Colonic mucosa (tissue), 4 donors: ENCODE measurements around the gene UBAC2. TPM values are rescaled to one million over a fixed set of nuclear protein-coding genes. Genes with fewer than 3 reads are reported as not detected.

Experiments used
- DNase-seq: peaks from one replicate; pipeline ENCODE4 v3.0.0-alpha.2; 2020
- H3K27ac ChIP-seq: fragments of 200-600 bp; one replicate; pipeline ENCODE4 v1.8.0; 2021
- H3K27me3 ChIP-seq: fragments of 200-600 bp; one replicate; pipeline ENCODE4 v1.8.0; 2021
- H3K36me3 ChIP-seq: fragments of 200-600 bp; one replicate; pipeline ENCODE4 v1.8.0; 2021
- H3K4me1 ChIP-seq: fragments of 200-600 bp; one replicate; pipeline ENCODE4 v1.8.0; 2021; ENCODE audit warnings: mild to moderate bottlenecking
- H3K4me3 ChIP-seq: fragments of 200-600 bp; one replicate; pipeline ENCODE4 v1.8.0; 2021
- H3K9ac ChIP-seq, 2 donors: one replicate each; pipeline ENCODE4 v1.7.0; 2013; ENCODE audit warnings: control low read depth in 2 of 2, low read depth in 2 of 2, low read length in 2 of 2
- H3K9me3 ChIP-seq: fragments of 200-600 bp; one replicate; pipeline ENCODE4 v1.8.0; 2021
- intact Hi-C: fragments of 100-400 bp; cut with DNase I; formaldehyde crosslinking; loops from one replicate; pipeline ENCODE4 v1.14.1; 2022
- total RNA-seq, 2 donors: library from RNA; stranded (reverse); fragmentation: NEBNext Ultra II Directional in 1 of 2; extraction: Animal tissue kit (Norgen Biotek cat#: 25700) in 1 of 2; gene quantifications; one replicate each; pipeline ENCODE4 v1.2.1, GENCODE V29; 2021
- TF ChIP-seq, protein P1 (sequence below): fragments of 200-600 bp; IDR thresholded peaks from one replicate; pipeline ENCODE4 v1.8.0; 2022; ENCODE audit warnings: antibody characterized with exemption, mild to moderate bottlenecking
- donor health status: healthy.
- donor health status: DM: no; HTN: no; CAD: no.
- donor health status: DM: no; HTN: no; CAD: no.

Gene UBAC2
- total RNA-seq, 2 donors from 2014 or later, result 67.6 to 88.4 TPM

DNA sequence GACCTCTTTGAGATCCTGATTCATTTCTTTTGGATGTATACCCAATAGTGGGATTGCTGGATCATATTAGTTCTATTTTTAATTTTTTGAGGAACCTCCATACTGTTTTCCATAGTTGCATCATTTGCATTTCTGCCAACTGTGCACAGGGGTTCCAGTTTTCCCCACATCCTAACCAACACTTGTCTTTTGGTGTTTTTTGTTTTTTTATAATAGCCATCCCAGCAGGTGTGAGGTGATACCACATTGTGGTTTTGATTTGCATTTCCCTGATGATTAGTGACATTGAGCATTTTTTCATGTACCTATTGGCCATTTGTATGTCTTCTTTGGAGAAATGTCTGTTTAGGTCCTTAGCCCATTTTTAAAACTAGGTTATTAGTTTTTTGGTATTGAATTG lies 125.4 kb downstream of the UBAC2 start:
- TF ChIP-seq, protein P1, sequence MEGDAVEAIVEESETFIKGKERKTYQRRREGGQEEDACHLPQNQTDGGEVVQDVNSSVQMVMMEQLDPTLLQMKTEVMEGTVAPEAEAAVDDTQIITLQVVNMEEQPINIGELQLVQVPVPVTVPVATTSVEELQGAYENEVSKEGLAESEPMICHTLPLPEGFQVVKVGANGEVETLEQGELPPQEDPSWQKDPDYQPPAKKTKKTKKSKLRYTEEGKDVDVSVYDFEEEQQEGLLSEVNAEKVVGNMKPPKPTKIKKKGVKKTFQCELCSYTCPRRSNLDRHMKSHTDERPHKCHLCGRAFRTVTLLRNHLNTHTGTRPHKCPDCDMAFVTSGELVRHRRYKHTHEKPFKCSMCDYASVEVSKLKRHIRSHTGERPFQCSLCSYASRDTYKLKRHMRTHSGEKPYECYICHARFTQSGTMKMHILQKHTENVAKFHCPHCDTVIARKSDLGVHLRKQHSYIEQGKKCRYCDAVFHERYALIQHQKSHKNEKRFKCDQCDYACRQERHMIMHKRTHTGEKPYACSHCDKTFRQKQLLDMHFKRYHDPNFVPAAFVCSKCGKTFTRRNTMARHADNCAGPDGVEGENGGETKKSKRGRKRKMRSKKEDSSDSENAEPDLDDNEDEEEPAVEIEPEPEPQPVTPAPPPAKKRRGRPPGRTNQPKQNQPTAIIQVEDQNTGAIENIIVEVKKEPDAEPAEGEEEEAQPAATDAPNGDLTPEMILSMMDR, result no peak
- intact Hi-C loops, result no loop called here
- no peaks in the 10 kb centered on the region for H3K27me3 ChIP-seq

DNA sequence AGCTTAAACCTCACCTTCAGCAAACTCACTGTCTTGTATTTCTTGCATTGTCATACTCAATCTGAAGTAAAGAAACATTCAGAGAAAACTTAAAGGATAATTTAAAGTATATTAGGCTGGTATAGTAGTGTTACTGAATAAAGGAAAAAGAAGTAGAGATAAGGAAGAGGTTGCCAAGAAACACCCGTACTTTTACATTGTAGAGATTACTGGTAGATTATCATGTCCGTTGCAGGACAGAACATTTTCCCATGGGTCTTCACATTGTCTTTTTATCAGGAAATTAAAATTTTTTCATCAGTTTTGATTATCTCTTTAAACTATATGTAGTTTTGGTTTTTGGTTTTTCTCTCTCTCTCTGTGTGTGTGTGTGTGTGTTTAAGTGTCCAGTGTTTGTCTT lies 126.5 kb downstream of the UBAC2 start:
- Histone ChIP-seq H3K9me3 (no peaks in the 10 kb centered on the region), H3K36me3 (no peaks in the 10 kb centered on the region), H3K4me1 (no peaks in the 10 kb centered on the region), H3K4me3 (no peak overlapping the region), H3K27ac (no peak overlapping the region), H3K27me3 (no peaks in the 10 kb centered on the region), H3K9ac (no peak overlapping the region)
- TF ChIP-seq, protein P1, result no peak
- DNase-seq, result no peak
- intact Hi-C loops, result no loop called here

More for the DNA sequence above, 125.4 kb downstream of the UBAC2 start:
- Histone ChIP-seq H3K36me3 (no peaks in the 10 kb centered on the region), H3K27ac (no peak overlapping the region), H3K4me3 (no peak overlapping the region), H3K9ac (no peak overlapping the region), H3K4me1 (no peaks in the 10 kb centered on the region), H3K9me3 (no peaks in the 10 kb centered on the region)
- no peak for DNase-seq

DNA sequence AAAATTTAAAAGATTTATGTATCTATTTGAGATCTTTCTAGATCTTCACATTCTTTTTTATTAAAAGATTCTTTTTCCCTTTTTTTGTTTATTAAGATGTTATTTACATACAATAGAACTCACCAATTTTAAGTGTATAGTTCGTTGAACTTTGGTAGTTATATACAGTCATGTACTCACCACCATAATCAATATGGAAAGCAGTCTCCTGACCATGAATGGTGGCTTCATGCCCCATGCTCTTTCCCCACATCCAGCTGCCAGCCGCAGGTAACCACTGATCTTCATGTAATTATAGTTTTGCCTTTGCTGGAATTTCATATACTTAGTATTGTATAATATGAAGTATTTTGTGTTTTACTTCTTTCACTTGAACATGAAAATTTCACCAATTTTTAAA lies 127.1 kb downstream of the UBAC2 start:
- no peaks in the 10 kb centered on the region for H3K4me1 ChIP-seq
- no peak overlapping the region for H3K27ac ChIP-seq
- no peak for DNase-seq
- H3K4me3 ChIP-seq, result no peak overlapping the region
- H3K27me3 ChIP-seq, result no peaks in the 10 kb centered on the region
- no peaks in the 10 kb centered on the region for H3K36me3 ChIP-seq
- no peak overlapping the region for H3K9ac ChIP-seq
- TF ChIP-seq, protein P1, result no peak
- intact Hi-C loops, result no loop called here
- H3K9me3 ChIP-seq, result no peaks in the 10 kb centered on the region

DNA sequence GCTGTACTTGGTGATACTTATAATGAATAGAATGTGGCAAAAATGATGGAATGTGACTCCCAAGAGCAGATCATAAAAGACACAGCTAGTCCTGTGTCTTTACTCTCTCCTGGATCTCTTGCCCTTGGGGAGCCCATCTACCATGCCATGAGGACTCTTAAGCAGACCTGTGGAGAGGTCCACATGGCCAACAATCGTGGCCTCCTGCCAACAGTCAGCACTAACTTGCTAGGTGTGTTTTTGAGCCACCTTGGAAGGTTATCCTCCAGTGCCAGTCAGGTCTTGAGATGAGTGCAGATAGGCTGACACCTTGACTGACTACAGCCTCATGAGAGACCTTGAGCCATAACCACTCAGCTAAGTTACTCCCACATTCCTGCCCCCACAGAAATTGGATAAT lies 128.8 kb downstream of the UBAC2 start:
- H3K36me3 ChIP-seq, result no peaks in the 10 kb centered on the region
- no peaks in the 10 kb centered on the region for H3K27me3 ChIP-seq
- H3K9me3 ChIP-seq, result no peaks in the 10 kb centered on the region
- no peaks in the 10 kb centered on the region for H3K4me1 ChIP-seq
- no peak overlapping the region for H3K27ac ChIP-seq
- DNase-seq, result no peak
- no peak overlapping the region for H3K9ac ChIP-seq
- no peak overlapping the region for H3K4me3 ChIP-seq
- TF ChIP-seq, protein P1, result no peak
- intact Hi-C loops, result no loop called here

DNA sequence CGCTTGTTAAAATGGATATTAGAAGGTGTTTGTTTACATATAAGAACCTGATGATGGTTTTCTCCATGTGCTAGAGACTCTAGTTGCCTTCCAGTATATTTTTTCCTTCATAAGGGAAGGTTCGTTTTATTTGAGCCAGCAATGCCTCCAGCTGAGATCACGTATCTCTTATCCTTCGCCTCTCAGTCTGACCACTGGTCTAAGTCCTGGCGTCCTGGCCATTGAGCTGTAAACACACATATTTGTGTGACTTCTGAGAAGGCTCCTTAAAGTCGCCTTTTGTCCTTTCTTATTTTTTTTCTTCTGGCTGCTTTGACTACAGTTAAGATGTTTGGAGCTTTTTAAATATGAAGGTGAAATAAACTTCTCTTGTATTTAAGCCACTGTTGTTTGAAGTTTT lies 130.3 kb downstream of the UBAC2 start:
- H3K27ac ChIP-seq, result no peak overlapping the region
- intact Hi-C loops, result no loop called here
- H3K27me3 ChIP-seq, result no peaks in the 10 kb centered on the region
- no peak overlapping the region for H3K9ac ChIP-seq
- H3K4me3 ChIP-seq, result no peak overlapping the region
- H3K36me3 ChIP-seq, result no peaks in the 10 kb centered on the region
- no peaks in the 10 kb centered on the region for H3K4me1 ChIP-seq
- TF ChIP-seq, protein P1, result no peak
- H3K9me3 ChIP-seq, result no peaks in the 10 kb centered on the region
- no peak for DNase-seq

DNA sequence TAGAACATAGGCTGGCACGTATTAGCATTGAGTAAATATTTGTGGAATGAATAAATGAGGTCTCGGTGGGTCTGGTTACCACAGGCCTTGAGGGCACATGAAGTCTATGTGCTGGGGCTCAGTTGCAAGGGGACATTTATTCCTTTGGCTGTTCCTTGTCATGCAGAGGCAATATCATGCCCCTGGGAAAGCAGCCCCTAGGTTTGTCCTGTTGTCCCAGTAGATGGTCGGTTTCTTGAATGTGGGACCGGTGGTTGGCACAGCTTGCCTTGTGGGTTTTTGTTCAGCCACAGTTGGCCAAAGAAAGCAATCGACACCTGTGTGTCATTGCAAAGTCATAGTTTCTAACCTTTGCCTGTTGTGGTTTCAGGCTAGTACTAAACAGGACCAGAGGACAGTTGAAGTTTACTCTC lies 131.2 kb downstream of the UBAC2 start:
- no peak for DNase-seq
- H3K36me3 ChIP-seq, result no peaks in the 10 kb centered on the region
- no peaks in the 10 kb centered on the region for H3K9me3 ChIP-seq
- H3K27ac ChIP-seq, result no peak overlapping the region
- H3K4me3 ChIP-seq, result no peak overlapping the region
- TF ChIP-seq, protein P1, result no peak
- H3K4me1 ChIP-seq, result no peaks in the 10 kb centered on the region
- H3K9ac ChIP-seq, result no peak overlapping the region
- H3K27me3 ChIP-seq, result no peaks in the 10 kb centered on the region
- intact Hi-C loops, result no loop called here
